Measurements from ENCODE around the gene COL12A1. TPM values are rescaled to one million over a fixed set of nuclear protein-coding genes. Genes with fewer than 3 reads are reported as not detected.

Gene COL12A1
- total RNA-seq, 1 donor = 1,591 TPM

DNA sequence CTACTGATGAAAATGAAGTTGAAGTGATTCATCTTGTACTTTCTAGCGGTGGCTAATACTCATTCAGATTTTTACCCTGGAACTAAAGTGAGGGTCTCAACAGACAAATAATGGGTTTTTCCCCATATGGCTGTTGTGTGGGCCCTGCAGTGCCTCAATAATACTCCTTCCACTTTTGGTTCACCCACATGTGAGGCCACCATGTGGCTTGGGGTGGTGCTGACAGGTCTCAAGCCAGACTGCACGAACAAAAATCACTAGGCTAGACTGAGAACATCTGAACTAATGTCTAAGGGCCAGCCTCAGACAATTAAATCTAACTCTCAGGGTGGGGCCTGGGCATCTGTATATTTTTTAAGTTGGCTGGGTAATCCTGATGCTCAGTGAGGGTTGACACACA lies 7.9 kb upstream of the COL12A1 start:
- Histone ChIP-seq H4K20me1 (ENCODE audit: insufficient read depth, low read length) (no peaks in the 10 kb centered on the region), H3K27ac (ENCODE audit: low read depth, low read length) (no peak overlapping the region), H3K79me2 (ENCODE audit: insufficient read depth, low read length) (no peaks in the 10 kb centered on the region), H3K9me3 (ENCODE audit: low read depth, low read length) (no peaks in the 10 kb centered on the region), H3K27me3 (ENCODE audit: insufficient read depth, low read length) (no peaks in the 10 kb centered on the region), H2AFZ (ENCODE audit: low read length) (no peak overlapping the region), H3K4me3 (ENCODE audit: insufficient read depth, low read length) (no peak overlapping the region), H3K36me3 (ENCODE audit: insufficient read depth, low read length) (no peaks in the 10 kb centered on the region), H3K4me2 (ENCODE audit: insufficient read depth, low read length) (no peak overlapping the region), H3K4me1 (ENCODE audit: insufficient read depth, low read length) (peaks cover 25% of the 10 kb centered on the region)
- no peak for DNase-seq (ENCODE audit: insufficient read length, low spot score, missing footprints)
- TF ChIP-seq, protein P1, sequence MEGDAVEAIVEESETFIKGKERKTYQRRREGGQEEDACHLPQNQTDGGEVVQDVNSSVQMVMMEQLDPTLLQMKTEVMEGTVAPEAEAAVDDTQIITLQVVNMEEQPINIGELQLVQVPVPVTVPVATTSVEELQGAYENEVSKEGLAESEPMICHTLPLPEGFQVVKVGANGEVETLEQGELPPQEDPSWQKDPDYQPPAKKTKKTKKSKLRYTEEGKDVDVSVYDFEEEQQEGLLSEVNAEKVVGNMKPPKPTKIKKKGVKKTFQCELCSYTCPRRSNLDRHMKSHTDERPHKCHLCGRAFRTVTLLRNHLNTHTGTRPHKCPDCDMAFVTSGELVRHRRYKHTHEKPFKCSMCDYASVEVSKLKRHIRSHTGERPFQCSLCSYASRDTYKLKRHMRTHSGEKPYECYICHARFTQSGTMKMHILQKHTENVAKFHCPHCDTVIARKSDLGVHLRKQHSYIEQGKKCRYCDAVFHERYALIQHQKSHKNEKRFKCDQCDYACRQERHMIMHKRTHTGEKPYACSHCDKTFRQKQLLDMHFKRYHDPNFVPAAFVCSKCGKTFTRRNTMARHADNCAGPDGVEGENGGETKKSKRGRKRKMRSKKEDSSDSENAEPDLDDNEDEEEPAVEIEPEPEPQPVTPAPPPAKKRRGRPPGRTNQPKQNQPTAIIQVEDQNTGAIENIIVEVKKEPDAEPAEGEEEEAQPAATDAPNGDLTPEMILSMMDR (IDR thresholded peaks at IDR 0.05; ENCODE audit: extremely low read depth, low read depth, low read length) = no peak

DNA sequence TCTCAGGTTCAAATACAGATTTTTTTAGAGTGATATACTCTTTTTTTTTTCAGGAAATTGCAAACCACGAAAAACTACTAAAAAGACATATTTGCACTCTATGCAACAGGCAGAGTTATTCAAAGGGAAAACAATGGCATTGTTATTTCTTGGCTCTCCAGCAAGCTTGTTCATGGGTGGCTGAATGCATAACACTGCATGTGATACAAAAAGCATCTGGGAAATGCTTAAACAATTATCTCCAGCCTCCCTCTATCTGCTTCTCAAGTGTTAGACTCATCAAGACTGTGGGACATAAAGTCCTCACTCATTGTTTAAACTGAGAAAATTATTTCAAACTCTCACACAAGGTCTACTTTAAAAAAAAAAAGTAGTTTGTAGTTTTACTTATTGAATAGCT lies 7.3 kb upstream of the COL12A1 start:
- Histone ChIP-seq H3K4me2 (ENCODE audit: insufficient read depth, low read length) (no peak overlapping the region), H3K36me3 (ENCODE audit: insufficient read depth, low read length) (no peaks in the 10 kb centered on the region), H3K27ac (ENCODE audit: low read depth, low read length) (no peak overlapping the region), H3K9me3 (ENCODE audit: low read depth, low read length) (no peaks in the 10 kb centered on the region), H3K4me1 (ENCODE audit: insufficient read depth, low read length) (peaks cover 31% of the 10 kb centered on the region), H3K4me3 (ENCODE audit: insufficient read depth, low read length) (no peak overlapping the region), H4K20me1 (ENCODE audit: insufficient read depth, low read length) (no peaks in the 10 kb centered on the region), H3K79me2 (ENCODE audit: insufficient read depth, low read length) (no peaks in the 10 kb centered on the region), H3K27me3 (ENCODE audit: insufficient read depth, low read length) (no peaks in the 10 kb centered on the region), H2AFZ (ENCODE audit: low read length) (no peak overlapping the region)
- TF ChIP-seq, protein P1 (IDR thresholded peaks at IDR 0.05; ENCODE audit: extremely low read depth, low read depth, low read length) = no peak
- DNase-seq (ENCODE audit: insufficient read length, low spot score, missing footprints) = no peak

DNA sequence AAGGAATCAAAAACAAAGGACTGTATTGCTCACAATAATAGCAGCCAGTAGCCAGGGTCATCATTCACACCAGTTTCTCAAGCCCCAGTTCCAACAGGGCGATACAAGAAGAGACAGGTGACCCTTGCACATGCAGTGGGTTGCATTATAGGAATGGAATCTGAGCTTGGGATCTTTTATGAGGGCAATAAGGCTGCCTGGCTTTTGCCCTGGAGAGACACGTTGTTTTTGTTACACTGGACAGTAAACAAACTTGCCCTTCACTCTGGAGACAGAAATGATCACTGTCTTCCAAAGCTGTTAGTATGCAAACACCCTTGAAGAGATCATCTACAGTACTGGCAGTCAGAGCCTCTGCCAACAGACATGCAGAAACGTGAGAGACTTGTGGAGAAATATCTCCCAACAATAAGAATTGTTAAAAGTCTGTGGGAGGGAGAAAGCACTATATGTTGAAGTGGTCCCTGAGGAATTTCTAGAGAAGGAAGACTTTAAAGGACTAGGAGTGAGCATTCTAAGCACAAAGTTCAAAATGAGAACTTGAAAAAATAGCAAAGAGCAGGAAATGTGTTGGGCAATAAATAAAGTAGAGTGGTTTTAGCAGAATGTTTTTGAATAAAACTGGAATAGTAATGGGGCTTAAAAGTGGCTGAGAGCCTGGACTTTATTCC lies 6.2 kb upstream of the COL12A1 start:
- Histone ChIP-seq H3K79me2 (ENCODE audit: insufficient read depth, low read length) (no peaks in the 10 kb centered on the region), H3K4me2 (ENCODE audit: insufficient read depth, low read length) (peak overlapping the region; percentile 27), H3K4me3 (ENCODE audit: insufficient read depth, low read length) (no peak overlapping the region), H3K4me1 (ENCODE audit: insufficient read depth, low read length) (peaks cover 26% of the 10 kb centered on the region), H3K36me3 (ENCODE audit: insufficient read depth, low read length) (no peaks in the 10 kb centered on the region), H3K27me3 (ENCODE audit: insufficient read depth, low read length) (no peaks in the 10 kb centered on the region), H3K9me3 (ENCODE audit: low read depth, low read length) (no peaks in the 10 kb centered on the region), H2AFZ (ENCODE audit: low read length) (no peak overlapping the region), H3K27ac (ENCODE audit: low read depth, low read length) (no peak overlapping the region), H4K20me1 (ENCODE audit: insufficient read depth, low read length) (no peaks in the 10 kb centered on the region)
- TF ChIP-seq, protein P1 (IDR thresholded peaks at IDR 0.05; ENCODE audit: extremely low read depth, low read depth, low read length) = no peak
- DNase-seq (ENCODE audit: insufficient read length, low spot score, missing footprints) = no peak

DNA sequence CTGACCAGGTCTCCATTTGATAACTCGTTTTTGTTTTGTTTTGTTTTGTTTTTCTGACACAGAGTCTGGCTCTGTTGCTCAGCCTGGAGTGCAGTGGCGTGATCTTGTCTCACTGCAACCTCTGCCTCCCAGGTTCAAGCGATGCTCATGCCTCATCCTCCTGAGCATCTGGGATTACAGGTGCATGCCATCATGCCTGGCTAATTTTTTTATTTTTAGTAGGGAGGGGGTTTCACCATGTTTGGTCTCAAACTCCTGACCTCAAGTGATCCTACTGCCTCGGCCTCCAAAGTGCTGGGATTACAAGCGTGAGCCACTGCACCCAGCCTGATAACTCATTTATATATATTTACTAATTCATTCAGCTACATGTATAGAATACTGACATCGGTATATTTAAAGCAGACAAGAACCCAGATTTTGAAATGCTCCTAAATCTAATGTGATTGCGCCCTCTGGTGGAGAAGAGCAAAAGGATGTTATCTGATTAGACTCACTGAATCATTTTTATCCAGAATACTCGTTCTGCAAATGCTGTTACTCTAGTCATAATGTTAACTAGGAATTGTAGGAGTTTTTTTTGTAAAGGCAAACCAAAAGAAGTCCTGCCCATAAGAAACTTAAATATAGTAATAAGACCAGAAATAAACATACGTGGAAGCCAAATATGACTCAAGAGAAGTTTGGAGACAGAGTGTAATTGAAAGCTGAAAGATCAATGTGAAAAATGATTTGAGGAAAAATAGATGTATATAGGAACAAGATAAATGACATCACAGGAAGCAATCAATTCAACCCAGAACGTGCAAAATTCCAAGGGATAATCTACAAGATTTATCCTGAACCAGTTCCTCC lies 5.3 kb upstream of the COL12A1 start:
- DNase-seq (ENCODE audit: insufficient read length, low spot score, missing footprints) = peak; percentile 69
- H4K20me1 ChIP-seq (ENCODE audit: insufficient read depth, low read length) = no peaks in the 10 kb centered on the region

More for the DNA sequence above, 5.3 kb upstream of the COL12A1 start:
- Histone ChIP-seq H3K4me1 (ENCODE audit: insufficient read depth, low read length) (peaks cover 22% of the 10 kb centered on the region), H3K27me3 (ENCODE audit: insufficient read depth, low read length) (no peaks in the 10 kb centered on the region), H3K27ac (ENCODE audit: low read depth, low read length) (no peak overlapping the region), H3K79me2 (ENCODE audit: insufficient read depth, low read length) (no peaks in the 10 kb centered on the region), H2AFZ (ENCODE audit: low read length) (no peak overlapping the region), H3K4me3 (ENCODE audit: insufficient read depth, low read length) (no peak overlapping the region), H3K36me3 (ENCODE audit: insufficient read depth, low read length) (no peaks in the 10 kb centered on the region), H3K4me2 (ENCODE audit: insufficient read depth, low read length) (peak overlapping the region; percentile 25), H3K9me3 (ENCODE audit: low read depth, low read length) (no peaks in the 10 kb centered on the region)
- TF ChIP-seq, protein P1 (IDR thresholded peaks at IDR 0.05; ENCODE audit: extremely low read depth, low read depth, low read length) = peak; percentile 80
